GM21528 (cell line): ENCODE measurements around the gene LIME1.
"Not testable (repeated sequence)": the region's sequence is repeated elsewhere in the genome, so short reads cannot be mapped to it uniquely, and the experiment has no call there.

Experiments used
- ATAC-seq: cut with Tn5 transposase; IDR thresholded peaks from one replicate; pipeline ENCODE4 v1.9.1; 2021; ENCODE audit warnings: mild to moderate bottlenecking, moderate library complexity; ENCODE audit not compliant: unreplicated experiment, low FRiP score

Gene LIME1

DNA sequence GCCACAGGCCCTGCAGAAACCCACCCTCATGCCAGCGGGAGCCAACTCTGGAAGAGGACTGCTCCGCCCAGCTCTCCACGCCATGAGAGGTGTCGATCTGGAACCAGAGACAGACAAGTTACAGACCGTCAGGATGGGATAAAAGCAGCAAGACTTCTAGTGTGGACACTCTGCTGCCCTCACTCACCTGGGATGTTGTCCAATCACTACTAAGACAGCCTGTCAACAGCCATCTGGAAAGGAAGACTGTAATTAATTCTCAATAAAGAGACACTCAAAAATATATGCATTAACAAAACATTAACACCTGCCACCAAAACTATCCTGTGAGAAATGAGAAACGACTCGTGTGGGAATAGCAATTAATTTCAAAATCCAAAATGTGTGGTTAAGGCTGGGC, 31.4 kb downstream of the LIME1 start:
- ATAC-seq, result no peak

DNA sequence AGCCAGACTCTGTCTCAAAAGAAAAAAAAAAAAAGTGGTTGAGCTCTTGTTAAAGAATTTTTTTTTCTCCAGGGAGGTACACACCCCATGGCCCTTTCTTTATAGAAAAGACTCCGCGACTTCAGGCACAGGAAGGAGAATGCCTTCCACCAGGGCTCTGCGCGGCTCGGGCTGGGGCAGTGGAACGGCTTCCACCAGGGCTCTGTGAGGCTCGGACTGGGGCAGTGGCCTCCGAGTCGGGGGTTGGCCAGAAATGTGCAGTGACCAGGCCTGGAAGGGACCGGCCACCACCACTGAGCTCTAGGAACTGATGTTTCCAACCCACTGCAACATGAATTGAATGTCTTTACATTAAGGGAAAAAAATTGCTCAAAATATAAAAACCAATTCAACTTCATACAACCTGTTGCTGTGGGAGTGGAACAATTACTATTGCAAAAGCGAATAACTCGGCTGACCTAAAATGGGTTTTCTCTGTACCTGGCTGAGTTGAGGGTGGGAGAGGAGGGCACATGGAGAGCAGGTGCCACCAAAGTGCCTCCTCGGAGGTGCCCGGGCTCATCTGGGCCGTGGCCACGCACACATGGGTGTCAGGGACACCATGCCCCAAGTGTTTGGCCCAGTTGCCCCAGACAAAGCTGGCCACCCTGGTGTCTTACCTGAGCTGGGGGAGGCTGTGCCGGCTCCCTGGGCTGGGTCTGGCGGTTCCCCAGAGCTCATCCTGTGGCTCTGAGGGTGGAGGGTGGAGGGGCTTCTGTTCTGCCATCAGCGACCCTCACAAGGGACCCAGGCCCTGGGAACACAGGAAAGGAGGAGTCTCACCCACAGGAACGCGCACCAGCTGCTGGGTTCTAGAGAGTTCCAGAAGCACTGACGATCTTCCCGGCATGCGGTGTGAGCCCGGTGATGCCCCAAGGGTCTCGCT, 32.4 kb downstream of the LIME1 start:
- ATAC-seq, result no peak

DNA sequence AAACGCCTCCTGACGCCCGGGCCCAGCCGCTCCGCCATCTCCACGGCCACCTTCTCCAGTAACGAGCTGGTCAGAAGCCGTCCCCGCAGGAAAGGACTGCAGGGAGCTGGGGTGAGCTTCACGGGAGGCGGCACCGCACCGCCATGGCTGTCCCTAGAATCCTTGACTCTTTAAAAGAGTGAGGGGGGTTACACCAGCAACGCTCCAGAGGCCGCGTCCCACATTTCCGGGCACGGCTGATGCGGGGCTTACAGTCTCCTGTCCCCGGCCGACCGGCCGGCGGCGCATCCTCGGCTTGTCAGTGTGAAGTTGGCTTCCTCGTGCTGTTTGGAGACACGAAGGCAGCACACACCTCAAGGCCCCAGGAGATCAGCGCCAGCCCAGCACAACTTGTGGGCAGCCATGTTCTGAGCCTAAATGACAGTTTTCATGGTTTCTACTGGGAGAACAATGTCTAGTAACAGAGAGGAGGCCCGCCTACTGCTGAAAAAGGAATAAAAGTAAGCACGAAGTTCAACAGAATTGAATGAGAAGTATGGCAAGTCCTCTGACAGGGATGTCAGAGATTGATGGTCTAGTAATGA, 33.5 kb downstream of the LIME1 start:
- no peak for ATAC-seq

DNA sequence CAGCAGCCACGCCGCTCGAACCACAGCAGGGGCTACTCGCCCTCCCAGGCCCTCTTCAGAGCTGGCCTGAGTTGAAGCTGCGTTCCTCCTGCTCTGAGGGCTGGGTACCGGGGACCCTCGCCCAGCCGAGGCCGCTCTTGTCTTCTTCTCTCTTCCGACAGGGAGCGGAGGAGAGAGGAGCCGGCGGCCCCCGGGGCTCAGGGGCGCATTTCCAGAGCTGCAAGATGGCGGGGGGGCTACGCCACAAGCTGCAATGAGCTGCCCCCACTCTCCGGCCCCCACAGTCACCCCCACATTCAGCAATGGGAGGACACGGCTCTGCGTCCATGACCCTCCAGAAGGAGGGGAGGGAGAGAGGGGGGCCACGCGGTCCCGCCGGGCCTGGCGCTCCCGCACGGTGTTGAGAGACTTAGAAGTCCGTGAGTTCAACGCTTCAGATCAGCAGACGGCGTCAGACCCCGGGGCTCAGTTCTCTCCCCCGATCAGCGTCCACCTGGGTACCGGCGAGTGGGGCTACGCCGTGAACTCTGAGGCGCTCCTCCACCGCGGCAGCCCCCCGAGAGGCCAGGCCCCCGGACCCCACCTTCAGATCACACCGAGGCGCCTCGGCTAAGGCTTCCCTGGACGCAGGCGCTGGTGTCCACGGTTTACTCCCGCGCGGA, 34.7 kb downstream of the LIME1 start:
- no peak for ATAC-seq

DNA sequence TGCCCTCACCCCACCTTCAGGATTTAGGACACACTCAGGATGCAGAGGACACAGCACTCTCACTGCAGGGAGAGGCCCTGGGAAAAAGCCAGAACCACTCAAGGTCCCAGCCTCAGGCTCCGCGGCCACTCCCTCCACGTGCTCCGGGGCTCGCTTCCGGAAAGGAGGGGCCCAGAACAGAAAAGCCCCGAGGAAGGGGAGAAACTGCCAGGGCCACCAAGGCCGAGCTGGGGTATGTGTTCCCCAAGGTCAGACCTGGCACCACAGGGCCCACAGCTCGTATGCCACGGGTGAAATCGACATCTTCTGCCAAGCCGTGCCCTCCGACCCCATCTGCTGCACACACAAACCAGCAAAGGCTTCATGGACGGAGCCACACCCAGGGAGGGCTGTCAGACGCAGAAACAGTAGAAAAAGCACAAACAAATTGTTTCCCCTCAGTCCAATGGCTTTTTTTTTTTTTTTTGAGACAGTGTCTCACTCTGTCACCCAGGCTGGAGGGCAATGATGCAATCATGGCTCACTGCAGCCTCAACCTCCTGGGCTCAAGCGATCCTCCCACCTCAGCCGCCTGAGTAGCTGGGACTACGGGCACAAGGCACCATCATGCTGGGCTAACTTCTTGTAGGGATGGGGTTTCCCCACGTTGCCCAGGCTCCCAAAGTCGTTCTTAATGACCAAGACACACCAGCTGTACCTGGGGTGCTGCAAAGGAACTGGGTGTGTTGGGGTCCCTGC, 36.5 kb downstream of the LIME1 start:
- ATAC-seq, result no peak

DNA sequence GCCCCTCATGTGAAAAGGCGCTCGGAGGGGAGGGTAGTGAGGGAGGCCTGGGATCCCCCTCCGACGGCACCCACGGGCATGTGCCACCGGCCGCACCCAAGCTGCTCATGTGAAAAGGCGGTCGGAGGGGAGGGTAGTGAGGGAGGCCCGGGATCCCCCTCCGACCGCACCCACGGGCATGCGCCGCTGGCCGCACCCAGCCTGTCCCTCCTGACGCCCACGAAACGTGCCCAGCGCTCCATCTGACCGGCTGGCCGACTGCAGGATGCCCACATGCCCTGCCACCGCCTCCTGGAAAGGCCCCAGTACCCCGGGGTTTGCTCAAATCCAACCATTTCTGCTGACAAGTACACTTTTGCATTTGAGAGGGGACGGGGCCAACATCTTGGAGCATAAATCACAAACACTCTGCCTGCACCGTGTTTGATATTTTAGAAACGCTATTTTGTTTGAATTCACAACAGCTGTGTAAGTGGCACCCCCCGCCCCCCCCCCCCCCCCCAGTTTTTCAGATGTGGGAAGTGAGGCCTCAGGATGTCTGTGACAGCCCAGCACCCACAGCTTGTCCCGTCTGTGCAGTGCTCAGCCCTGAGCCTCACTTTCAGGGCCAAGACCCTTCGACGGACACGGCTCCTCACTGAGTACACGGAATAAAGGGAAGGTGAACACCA, 37.2 kb downstream of the LIME1 start:
- no peak for ATAC-seq

DNA sequence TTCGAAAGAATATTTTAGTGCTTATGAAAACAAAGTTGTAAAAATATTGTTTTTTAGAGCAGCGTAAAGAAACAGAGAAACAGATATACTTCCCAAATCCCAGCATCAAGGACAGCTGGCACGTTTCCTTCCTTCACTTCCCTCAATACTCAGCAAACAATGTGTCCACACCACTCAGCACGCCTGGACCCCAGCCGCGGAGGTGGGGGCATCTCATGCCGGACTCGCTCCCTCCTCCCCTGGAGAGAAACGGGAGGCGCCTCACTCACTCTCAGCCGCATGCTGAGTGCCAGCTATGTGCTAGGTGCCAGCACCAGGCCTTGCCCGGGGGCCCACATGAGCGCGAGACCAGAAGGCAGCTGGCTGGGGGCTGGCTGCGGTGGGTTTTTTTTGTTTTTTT, 37.8 kb downstream of the LIME1 start:
- ATAC-seq, result no peak

DNA sequence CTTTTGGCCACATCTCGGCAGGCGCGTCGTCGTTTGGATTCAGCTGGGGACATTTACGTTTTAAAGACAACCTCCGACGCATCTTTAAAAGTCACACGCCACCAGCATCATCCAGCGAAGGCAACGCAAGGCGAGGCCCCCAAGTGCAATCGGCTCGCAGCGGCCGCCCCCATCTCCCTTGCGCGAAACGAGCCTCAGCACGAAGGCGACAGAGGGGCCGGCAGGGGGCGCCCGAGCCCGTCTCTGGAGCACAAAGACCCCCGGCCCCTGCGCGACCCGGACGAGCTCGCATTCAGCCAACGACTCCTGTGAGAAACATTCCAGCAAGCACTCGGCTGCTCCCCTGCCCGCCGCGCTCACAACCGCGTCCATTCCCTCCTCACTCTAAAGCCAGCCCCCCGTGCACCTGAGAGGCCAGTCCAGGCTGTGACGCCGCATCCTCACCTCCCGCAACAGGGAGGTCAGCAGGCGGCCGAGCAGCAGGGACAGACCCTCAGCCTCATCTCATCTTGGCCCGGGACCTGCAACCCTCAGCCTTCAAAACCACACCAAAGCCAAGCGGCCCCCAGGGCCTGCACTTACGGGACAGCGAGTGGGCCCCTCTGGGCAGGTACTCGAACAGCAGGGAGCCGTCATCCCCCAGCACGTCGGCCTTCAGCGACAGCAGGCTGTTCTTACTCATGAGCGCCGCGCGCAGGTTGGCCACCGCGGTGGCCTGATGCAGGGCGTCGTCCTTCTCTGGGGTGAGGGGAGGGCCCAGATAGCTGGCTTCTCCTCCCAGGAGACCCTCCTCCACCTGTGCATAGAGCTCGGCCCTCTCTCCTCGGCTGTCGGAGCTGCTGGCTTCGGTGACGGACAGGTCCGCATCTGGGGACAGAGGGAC, 38.9 kb downstream of the LIME1 start:
- no peak for ATAC-seq

DNA sequence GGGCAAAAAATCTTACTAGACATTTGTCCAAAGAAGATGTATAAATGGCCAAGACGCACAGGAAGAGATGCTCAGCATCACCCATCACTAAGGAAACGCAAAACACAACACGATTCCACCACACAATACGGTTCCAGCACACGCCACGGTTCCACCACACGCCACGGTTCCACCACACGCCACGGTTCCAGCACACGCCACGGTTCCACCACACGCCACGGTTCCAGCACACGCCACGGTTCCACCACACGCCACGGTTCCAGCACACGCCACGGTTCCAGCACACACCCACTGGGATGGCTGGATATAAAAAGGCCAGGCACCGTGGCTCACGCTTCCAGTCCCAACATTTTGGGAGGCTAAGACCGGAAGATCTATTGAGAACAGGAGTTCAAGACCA, 40.4 kb downstream of the LIME1 start:
- not testable (repeated sequence) for ATAC-seq

DNA sequence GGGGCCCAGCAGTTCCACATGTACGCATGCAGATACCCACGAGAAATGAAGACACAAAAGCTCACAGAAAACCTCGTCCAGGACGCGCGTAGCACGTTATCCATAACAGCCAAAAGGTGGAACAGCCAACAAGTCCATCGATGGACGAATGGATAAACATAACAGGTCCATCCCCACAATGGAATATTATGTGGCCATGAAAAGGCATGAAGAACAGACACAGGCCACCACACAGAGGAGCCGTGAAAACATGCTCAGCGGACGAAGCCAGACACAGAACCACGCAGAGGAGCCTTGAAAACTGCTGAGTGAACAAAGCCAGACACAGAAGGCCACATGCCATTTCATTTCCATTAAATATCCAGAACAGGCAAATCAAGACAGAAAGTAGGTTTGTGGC, 41.1 kb downstream of the LIME1 start:
- no peak for ATAC-seq

DNA sequence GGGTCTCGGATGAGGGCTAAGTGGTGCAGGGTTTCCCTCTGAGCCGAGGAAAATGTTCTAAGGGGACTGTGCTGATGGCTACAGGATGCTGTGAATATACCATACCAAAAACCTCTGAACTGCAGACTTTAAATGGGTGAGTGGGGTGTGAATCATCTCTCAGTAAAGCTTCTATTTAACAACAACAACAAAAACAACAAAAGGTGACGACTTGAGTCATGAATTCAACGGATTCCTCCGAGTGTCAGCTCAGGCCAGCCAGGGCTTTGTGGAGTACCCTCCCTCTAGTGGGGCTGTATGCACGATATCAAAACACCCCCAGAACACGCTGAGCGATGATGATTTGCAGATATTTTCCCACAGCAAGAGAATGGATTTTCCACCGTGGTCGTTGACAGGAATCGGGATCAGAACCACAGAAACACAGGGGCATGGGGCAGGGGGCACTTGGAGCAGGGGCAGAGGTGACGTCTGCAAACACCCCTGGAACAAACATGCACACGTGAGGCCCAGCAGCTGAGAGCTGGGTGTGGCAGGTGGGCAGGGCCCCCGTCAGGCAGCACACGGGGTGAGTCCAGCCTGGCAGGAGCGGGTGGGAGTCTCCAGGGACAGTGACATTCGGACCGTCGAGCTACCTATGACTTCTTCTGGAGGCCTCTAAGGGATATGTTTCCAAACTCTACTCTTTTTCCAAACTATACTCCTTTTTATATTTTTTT, 41.7 kb downstream of the LIME1 start:
- no peak for ATAC-seq

DNA sequence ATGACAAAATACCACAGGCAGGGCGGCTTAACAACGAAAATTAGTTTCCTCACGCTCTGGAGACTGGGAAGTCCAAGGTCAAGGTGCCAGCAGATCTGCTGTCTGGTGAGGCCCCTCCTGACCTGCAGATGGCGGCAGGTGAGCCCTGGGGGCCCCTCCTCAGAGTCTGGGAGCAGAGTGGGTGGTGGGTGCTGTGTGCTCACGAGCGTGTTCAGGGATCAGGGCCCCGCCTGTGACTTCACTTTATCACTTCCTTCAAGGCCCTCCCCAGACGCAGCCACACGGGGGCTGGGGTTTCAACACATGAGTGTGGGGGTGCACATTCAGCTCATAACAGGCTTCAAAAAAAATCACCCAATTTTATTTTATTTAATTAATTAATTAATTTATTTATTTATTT, 42.4 kb downstream of the LIME1 start:
- ATAC-seq, result no peak

DNA sequence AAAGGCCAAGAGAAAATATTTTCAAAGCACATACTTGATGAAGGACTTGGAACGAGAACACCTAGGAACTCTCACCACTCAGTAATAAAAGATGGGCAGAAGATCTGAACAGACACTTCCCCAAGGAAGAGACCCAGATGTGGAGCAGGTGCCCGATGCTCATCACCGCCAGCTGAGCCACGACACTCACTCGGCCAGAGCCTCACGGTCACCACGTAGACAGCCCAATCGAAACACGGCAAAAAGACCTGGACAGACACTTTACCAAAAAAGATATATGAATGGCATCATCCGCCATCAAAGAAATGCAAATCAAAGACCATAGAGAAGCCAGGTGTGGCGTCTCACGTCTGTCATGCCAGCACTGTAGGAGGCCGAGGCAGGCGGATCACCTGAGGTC, 44.7 kb downstream of the LIME1 start:
- ATAC-seq, result no peak

DNA sequence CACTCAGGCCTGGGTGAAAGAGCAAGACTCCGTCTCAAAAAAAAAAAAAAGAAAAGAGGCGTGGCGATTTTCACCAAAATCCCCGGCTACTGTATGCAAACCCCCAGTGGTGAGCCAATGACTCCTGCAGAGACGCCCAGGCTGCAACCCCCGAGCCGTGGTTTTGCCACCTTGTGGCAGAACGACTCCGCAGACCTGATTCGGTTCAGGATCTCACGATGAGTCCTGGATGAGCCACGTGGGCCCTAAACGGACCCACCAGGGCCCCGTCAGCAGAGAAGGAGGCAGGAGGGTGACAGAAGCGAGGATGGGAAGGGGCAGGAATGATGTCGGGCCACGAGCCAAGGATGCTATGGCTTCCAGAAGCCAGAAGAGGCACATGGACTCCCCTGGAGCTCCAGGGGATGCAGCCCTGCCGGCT, 45.6 kb downstream of the LIME1 start:
- no peak for ATAC-seq

DNA sequence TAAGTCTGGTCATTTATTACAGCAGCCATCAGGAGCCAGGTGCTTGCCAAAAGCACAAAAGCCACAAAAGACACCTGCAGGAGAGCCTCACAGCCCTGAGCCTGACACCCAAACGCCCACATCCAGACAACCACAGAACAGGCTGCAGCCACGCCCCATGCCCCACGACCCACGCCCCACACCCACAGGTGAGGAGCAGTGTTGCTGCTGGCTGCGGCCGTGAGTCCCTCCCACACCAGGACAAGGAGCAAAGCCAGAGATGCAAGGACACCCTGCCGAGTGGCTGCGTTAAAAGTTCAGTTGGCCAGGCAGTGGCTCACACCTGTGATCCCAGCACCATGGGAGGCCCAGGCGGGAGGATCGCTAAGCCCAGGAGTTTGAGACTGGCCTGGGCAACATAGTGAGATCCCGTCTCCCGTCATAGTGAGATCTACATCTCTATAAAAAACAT, 46.1 kb downstream of the LIME1 start:
- ATAC-seq, result no peak

DNA sequence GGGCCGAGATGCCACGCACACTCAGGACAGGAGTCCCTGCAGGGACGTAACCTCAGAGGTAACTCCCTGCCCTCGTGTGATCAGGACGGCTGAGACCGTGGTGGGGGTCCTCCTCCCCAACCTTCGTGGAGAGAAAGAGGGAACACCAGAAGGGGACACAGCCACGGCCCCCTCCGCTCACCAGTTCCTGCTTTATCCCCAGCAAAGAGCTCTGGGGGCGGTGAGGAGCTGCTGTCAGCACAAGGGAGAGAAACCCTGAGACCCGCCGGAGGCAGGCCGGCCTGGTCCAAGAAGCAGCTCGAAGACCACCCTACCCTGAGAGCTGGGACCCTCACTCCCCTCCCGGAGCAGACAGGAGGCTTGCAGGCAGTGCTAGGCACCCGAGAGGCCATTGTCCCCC, 47.5 kb downstream of the LIME1 start:
- no peak for ATAC-seq

DNA sequence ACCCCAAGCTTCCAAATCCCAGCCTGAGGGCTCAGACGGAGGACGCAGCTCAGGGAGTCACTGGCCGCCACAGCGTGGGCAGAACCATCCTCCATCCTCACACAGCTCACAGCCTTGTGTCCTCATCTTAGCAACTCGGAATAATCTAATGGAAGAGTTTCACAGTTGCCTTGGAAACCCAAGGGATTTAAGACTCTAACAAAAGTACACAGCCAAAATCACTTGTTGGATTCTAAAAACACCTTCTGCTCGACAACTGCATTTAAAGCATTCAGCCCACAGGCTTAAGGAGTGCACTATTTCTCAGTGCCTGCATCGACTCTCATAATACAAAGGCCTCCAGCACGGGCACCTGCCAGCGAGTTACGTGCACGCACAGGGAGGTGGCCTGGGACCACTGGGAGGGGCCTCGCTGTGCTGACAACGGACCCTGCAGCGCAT, 49.2 kb downstream of the LIME1 start:
- ATAC-seq, result no peak

DNA sequence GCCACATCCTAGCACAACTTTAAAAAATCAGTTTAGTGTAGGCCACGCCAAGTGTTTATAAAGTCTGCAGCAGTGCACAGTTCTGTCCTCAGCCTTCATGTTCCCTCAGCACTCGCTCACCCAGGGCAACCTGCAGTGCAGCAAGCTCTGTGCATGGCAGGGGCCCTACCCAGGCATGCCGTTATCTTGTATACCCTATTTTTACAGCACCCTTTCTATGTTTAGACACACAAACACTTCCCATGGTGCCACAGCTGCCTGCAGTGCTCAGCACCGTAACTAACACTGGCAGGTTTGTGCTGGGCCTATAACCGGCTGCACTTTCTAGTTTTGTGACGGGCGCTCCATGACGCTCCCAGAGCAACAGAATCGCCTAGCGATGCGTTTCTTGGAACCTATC, 50.8 kb downstream of the LIME1 start:
- ATAC-seq, result no peak

DNA sequence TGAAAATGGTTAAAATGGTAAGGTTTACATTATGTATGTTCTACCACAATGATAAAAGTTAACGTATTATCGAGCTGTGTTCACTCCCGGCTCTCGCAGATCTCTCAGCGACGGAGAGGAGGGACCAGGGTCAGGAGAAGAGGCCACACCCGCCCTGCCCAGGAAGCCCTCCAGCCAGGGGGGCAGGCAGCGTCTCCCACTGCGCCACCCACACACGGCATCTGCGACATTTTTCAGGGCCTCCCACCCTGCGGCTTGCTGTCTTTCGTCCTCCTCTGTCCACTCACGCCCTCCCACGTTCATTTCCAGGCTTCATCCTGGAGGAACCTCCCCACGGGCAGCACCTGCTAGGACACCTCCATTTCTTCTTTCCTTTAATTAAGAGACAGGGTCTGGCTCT, 51.3 kb downstream of the LIME1 start:
- no peak for ATAC-seq
